ENCODE measurements around the gene CHTOP. TPM values are rescaled to one million over a fixed set of nuclear protein-coding genes. Genes with fewer than 3 reads are reported as not detected.

Gene CHTOP
- total RNA-seq, 4 donors from 2014 or later: 34.5 to 43.8 (median 37.6) TPM

- Histone ChIP-seq H3K9me3 (no peaks in the 10 kb centered on the region), H3K27ac (replicated peaks in 1 of 4) (no peak overlapping the region), H3K36me3 (peaks cover 0 to 70% (median 44%) of the 10 kb centered on the region in 4 donors), H3K27me3 (peaks cover 0 to 22% (median 5%) of the 10 kb centered on the region in 4 donors), H3K4me3 (no peak overlapping the region), H3K4me1 (peaks cover 7 to 24% (median 19%) of the 10 kb centered on the region in 4 donors)
- TF ChIP-seq POLR2A (IDR thresholded peaks at IDR 0.05; ENCODE audit: low read depth): no peak
- TF ChIP-seq CTCF (IDR thresholded peaks at IDR 0.05): no peak
- TF ChIP-seq POLR2AphosphoS5 (IDR thresholded peaks at IDR 0.05): peak in 1 of 2 donors; percentile 23
- TF ChIP-seq EP300 (IDR thresholded peaks at IDR 0.05): no peak
- no peak for DNase-seq (ENCODE audit: extremely low spot score)
- WGBS: 84% methylated on average over 5 of the region's 5 CpGs
- intact Hi-C loops (cut with DNase I): no loop called here
These were observed 50.0 kb downstream of the CHTOP start for GRCh38 chr1:153683854-153684253.

DNA sequence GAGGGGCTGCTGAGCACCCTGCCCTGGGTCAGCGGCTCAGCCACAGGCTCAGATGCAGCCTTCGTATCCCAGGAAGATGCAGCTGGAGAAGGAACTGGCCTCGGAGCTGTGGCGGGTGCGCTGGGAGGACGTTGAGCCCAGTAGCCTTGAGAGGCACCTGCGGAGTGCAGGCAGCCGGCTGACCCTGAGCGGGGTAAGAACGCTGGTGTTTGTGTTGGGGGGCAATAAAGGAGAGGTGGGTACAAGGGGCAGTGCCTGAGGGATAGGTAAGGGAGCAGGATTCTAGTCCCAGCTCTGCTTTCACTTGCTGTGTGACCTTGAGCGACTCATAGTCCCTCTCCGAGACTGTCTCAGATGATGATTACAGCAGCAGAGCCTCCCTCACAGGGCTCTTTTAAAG, 51.0 kb downstream of the CHTOP start:
- DNase-seq (ENCODE audit: extremely low spot score): no peak
- H3K4me3 ChIP-seq: no peak overlapping the region
- peaks cover 0 to 80% (median 54%) of the 10 kb centered on the region in 4 donors for H3K36me3 ChIP-seq
- no peak for TF ChIP-seq POLR2A (IDR thresholded peaks at IDR 0.05; ENCODE audit: low read depth)
- TF ChIP-seq EP300 (IDR thresholded peaks at IDR 0.05): no peak
- no peak for TF ChIP-seq POLR2AphosphoS5 (IDR thresholded peaks at IDR 0.05)
- TF ChIP-seq CTCF (IDR thresholded peaks at IDR 0.05): no peak
- H3K9me3 ChIP-seq: no peaks in the 10 kb centered on the region
- H3K4me1 ChIP-seq: peaks cover 0 to 14% (median 9%) of the 10 kb centered on the region in 4 donors
- intact Hi-C loops (cut with DNase I): no loop called here
- H3K27me3 ChIP-seq: peaks cover 0 to 12% (median 0%) of the 10 kb centered on the region in 4 donors
- no peak overlapping the region for H3K27ac ChIP-seq (replicated peaks in 1 of 4)
- WGBS: 94% methylated on average over 12 of the region's 12 CpGs

GRCh38 chr1:153685544-153686340, 51.9 kb downstream of the CHTOP start:
- Histone ChIP-seq H3K9me3 (no peaks in the 10 kb centered on the region), H3K27me3 (peaks cover 0 to 3% (median 0%) of the 10 kb centered on the region in 4 donors), H3K4me3 (no peak overlapping the region), H3K36me3 (peaks cover 0 to 83% (median 58%) of the 10 kb centered on the region in 4 donors), H3K4me1 (peaks cover 0 to 7% (median 2%) of the 10 kb centered on the region in 4 donors), H3K27ac (replicated peaks in 1 of 4) (no peak overlapping the region)
- 84% methylated on average over 11 of the region's 11 CpGs for WGBS
- no peak for DNase-seq (ENCODE audit: extremely low spot score)
- intact Hi-C loops (cut with DNase I): no loop called here
- no peak for TF ChIP-seq CTCF (IDR thresholded peaks at IDR 0.05)
- TF ChIP-seq POLR2A (IDR thresholded peaks at IDR 0.05; ENCODE audit: low read depth): no peak
- TF ChIP-seq POLR2AphosphoS5 (IDR thresholded peaks at IDR 0.05): no peak
- no peak for TF ChIP-seq EP300 (IDR thresholded peaks at IDR 0.05)

GRCh38 chr1:153687346-153688125, 53.7 kb downstream of the CHTOP start:
- no peak for DNase-seq (ENCODE audit: extremely low spot score)
- H3K4me3 ChIP-seq: no peak overlapping the region
- peaks cover 0 to 76% (median 53%) of the 10 kb centered on the region in 4 donors for H3K36me3 ChIP-seq
- no peak overlapping the region for H3K27ac ChIP-seq (replicated peaks in 1 of 4)
- WGBS: 79% methylated on average over 12 of the region's 16 CpGs
- TF ChIP-seq POLR2A (IDR thresholded peaks at IDR 0.05; ENCODE audit: low read depth): no peak
- no peak for TF ChIP-seq CTCF (IDR thresholded peaks at IDR 0.05)
- TF ChIP-seq EP300 (IDR thresholded peaks at IDR 0.05): no peak
- intact Hi-C loops (cut with DNase I): no loop called here
- no peaks in the 10 kb centered on the region for H3K27me3 ChIP-seq
- no peaks in the 10 kb centered on the region for H3K9me3 ChIP-seq
- H3K4me1 ChIP-seq: peaks cover 0 to 4% (median 2%) of the 10 kb centered on the region in 4 donors

Measured in esophagus muscularis mucosa (tissue), 4 donors.